Dendritic cell treated with granulocyte-macrophage colony-stimulating factor and Interleukin-4, amounts not matched to agents 40 ng/mL and 50 ng/mL, for 4 days (primary cell): Measurements from ENCODE around the gene CENPS.

Experiments
- H3K27ac Mint-ChIP-seq: one replicate; pipeline ENCODE4 v1.8.0; 2022; ENCODE audit warnings: mild to moderate bottlenecking, mixed read lengths
- H3K27me3 Mint-ChIP-seq: one replicate; pipeline ENCODE4 v1.8.0; 2022; ENCODE audit warnings: mild to moderate bottlenecking, mixed read lengths
- H3K36me3 Mint-ChIP-seq: one replicate; pipeline ENCODE4 v1.8.0; 2022; ENCODE audit warnings: low read depth, mixed read lengths
- H3K4me1 Mint-ChIP-seq: one replicate; pipeline ENCODE4 v1.8.0; 2022; ENCODE audit warnings: low read depth, mixed read lengths
- H3K4me3 Mint-ChIP-seq: one replicate; pipeline ENCODE4 v1.8.0; 2022; ENCODE audit warnings: mild to moderate bottlenecking, moderate library complexity, mixed read lengths
- H3K9me3 Mint-ChIP-seq: one replicate; pipeline ENCODE4 v1.8.0; 2022; ENCODE audit warnings: mixed read lengths
- intact Hi-C: fragments of 100-400 bp; cut with micrococcal nuclease; formaldehyde crosslinking; loops from one replicate; pipeline ENCODE4 v1.15.0; 2022

Gene CENPS

DNA sequence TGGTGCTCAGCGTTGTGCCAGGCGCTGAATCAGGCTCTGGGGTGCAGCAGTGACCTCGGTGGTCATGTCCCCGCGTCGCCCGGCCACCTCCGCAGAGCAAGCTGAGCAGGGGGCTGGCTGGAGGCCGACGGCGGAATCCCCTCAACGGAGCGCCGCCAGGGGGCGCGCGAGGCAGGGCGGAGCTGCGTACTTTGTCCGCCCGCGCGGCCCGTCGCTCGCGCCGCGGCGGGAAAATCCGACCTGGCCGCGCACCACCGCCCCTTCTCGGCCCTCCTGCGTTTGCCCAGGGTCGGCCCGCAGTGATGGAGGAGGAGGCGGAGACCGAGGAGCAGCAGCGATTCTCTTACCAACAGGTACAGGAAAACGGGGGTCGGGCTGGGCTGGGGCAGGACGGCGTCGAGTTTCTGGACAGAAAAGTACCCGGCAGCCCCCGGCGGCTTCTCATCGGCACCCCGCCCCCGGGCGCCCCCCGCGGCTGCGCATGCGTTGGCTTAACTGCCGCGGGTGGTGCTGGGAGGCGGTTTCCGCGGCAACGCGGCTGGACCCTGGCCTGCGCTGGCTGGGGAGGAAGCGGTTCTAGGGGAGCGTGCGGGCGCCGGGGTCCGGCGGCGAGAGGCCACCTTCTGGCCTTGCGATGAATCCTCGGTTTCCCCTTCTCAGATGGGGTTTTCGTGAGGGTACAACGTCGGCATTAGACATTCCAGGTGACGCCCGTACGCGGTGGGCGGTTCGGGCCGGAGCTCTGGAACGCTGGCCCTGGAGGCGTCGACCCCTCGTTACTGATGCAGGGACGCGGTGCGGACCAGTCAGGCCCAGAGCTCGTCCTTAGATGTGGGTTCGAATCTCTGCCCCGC lies at the start of gene CENPS:
TSS of gene CENPS (plus strand) at position 218 of the 854 bp plus-strand sequence. CDS start at position 303, 85 bp downstream.
- H3K9me3 Mint-ChIP-seq, result no peaks in the 10 kb centered on the region

DNA sequence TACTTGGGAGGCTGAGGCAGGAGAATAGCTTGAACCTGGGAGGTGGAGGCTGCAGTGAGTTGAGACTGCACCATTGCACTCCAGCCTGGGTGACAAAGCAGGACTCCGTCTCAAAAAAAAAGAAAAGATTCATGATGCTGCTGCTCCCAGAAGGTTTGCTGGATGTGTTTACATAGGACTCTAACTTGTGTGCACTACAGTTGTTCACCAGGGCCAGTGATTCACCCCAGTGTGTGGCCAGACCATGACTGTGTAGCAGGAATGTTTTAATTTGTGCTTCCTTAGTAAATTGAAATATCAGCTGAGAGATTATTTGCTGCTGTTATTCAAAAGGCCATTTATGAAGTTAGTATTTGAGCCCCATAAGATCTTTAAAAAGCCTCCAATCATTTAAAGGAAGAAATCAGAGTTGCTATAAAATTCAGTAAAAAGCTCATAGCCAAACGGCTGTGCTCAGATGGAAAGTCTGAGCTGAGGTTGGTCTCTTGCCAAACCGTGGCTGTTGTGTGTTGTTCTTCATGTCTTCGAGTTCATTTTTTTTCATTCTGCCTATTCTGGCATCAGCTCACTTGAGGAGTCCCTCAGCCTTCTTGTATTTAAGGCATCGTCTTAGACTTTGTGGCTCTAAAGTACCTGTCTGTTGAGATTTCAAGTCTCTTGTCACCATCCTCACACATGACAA lies 49.5 kb upstream of the CENPS start:
- H3K27ac Mint-ChIP-seq, result peak overlapping the region; percentile 45
- peaks cover 55% of the 10 kb centered on the region for H3K4me1 Mint-ChIP-seq
- H3K36me3 Mint-ChIP-seq, result peaks cover 79% of the 10 kb centered on the region
- H3K4me3 Mint-ChIP-seq, result no peak overlapping the region
- intact Hi-C loops, result no loop called here
- H3K9me3 Mint-ChIP-seq, result no peaks in the 10 kb centered on the region
- no peaks in the 10 kb centered on the region for H3K27me3 Mint-ChIP-seq

More for the DNA sequence above, at the start of gene CENPS:
- Mint-ChIP-seq H3K27me3 (no peaks in the 10 kb centered on the region), H3K4me3 (peak within 1 kb of the TSS; percentile 92), H3K36me3 (peaks cover 13% of the 10 kb centered on the region), H3K27ac (peak within 1 kb of the TSS; percentile 78), H3K4me1 (peaks cover 43% of the 10 kb centered on the region)
- intact Hi-C loops, result loop anchor here (1.0 kb wide), 1 partner anchor 64 kb away; no protein-coding TSS in a partner anchor

DNA sequence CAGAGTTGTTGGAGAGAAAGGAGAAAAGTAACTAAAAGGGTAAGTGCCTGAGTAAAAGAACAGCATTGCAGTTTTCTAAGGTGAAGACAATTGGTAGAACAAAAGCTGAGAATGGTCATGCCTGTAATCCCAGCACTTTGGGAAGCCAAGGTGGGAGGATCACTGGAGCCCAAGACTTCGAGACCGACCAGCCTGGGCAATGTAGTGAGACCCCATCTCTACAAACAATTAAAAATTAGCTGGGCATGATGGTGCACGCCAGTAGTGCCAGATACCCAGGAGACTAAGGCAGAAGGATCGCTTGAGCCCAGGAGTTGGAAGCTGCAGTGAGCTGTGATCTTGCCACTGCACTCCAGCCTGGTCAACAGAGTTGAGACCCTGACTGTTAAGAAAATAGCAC lies 46.6 kb upstream of the CENPS start:
- peaks cover 57% of the 10 kb centered on the region for H3K36me3 Mint-ChIP-seq
- H3K27me3 Mint-ChIP-seq, result no peaks in the 10 kb centered on the region
- H3K9me3 Mint-ChIP-seq, result no peaks in the 10 kb centered on the region
- intact Hi-C loops, result loop anchor here (2.0 kb wide), 1 partner anchor 17 kb away; no protein-coding TSS in a partner anchor
- H3K4me1 Mint-ChIP-seq, result peaks cover 46% of the 10 kb centered on the region
- no peak overlapping the region for H3K4me3 Mint-ChIP-seq
- no peak overlapping the region for H3K27ac Mint-ChIP-seq

DNA sequence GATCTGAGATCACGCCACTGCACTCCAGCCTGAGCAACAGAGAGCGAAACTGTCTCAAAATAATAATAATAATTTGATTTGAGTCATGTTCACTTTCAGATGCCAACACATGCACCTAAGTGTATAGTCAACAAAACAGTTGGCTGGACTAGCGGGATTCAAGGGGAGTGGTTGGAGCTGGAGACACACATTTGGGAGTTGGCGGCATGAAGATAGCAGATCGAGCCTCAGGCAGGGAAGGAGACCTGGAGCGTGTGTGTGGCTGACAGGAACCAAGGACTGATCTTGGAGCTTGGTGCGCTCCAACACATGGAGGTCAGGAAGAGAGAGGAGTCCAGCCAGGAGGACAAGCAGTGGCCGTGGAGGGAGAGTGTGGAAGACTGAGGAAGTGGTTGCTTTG lies 46.0 kb upstream of the CENPS start:
- Mint-ChIP-seq H3K36me3 (peaks cover 51% of the 10 kb centered on the region), H3K4me1 (peaks cover 45% of the 10 kb centered on the region), H3K4me3 (no peak overlapping the region), H3K27ac (peak overlapping the region; percentile 38), H3K27me3 (no peaks in the 10 kb centered on the region), H3K9me3 (no peaks in the 10 kb centered on the region)
- intact Hi-C loops, result loop anchor here (2.0 kb wide), 1 partner anchor 17 kb away; no protein-coding TSS in a partner anchor

DNA sequence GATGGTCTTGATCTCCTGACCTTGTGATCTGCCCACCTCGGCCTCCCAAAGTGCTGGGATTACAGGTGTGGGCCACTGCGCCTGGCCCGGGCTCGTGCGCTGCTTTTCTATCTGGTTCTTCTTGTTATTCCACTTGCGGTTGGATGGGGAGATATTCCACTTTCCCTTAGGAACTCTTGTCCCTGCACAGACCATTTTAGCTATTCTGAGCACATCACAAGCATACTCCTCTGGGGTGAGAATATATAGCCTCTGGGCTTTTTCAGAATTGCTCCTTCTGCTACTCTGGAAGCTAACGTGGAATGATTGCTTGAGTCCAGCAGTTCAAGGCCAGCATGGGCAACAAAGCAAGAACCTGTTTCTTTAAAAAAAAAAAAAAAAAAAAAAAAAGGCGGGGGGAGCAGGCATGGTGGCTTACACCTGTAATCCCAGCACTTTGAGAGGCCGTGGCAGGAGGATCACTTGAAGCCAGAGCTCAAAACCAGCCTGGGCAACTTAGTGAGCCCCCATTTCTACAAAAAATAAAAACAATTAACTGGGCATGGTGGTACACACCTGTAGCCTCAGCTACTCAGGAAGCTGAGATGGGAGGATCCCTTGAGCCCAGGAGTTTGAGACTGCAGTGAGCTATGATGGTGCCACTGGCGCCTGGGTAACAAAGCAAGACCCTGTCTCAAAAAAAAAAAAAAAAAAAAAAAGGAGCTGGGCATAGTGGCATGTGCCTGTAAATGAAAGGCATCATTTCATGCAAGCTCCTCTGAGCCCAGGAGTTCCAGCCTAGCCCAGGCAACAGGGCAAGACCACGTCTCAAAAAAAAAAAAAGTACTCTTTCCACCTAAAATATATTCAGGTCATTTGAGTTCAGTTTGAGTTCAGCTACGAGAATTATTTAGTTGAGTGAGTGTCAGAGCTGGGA lies 43.2 kb upstream of the CENPS start:
- no peaks in the 10 kb centered on the region for H3K9me3 Mint-ChIP-seq
- no peaks in the 10 kb centered on the region for H3K27me3 Mint-ChIP-seq
- peaks cover 41% of the 10 kb centered on the region for H3K4me1 Mint-ChIP-seq
- peak overlapping the region; percentile 51 for H3K4me3 Mint-ChIP-seq
- peak overlapping the region; percentile 90 for H3K27ac Mint-ChIP-seq
- intact Hi-C loops, result no loop called here
- peaks cover 42% of the 10 kb centered on the region for H3K36me3 Mint-ChIP-seq

DNA sequence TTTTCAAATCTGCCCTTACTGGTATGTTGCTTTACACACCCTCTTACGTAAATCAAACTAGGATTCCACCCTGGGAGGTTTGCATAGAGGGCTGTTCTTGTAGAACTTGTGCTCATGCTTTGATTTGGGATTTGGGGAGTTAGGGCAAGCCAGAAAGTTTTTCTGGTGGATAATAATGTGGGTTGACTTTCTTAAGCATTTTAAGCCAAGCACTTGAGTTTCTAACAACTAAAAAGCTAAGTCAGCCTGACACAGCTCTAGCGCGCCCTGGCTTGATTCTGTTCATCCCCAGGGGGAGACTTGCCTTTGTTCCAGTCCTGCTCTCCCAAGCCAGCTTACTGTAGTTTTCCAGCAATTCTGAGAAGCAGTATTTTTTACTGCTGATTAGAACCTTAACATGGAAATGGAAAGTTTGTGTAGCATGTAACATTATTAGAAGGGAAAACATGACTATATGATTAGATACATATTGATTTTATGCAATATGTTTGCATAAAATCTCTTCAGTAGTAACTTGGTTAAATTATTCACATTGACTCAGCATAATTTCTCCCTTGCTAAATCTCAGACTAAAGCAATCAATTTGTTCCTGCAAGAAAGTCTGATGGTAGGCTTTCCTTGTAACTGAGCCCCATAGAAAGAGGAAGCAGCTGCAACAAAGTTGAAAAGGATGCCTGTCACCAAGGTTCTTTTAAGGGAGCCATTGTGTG lies 42.4 kb upstream of the CENPS start:
- Mint-ChIP-seq H3K4me1 (peaks cover 41% of the 10 kb centered on the region), H3K27me3 (no peaks in the 10 kb centered on the region), H3K27ac (peak overlapping the region; percentile 90), H3K9me3 (no peaks in the 10 kb centered on the region), H3K36me3 (peaks cover 35% of the 10 kb centered on the region), H3K4me3 (peak overlapping the region; percentile 51)
- intact Hi-C loops, result loop anchor here (1.0 kb wide), 2 partner anchors 10 kb away; no protein-coding TSS in a partner anchor

DNA sequence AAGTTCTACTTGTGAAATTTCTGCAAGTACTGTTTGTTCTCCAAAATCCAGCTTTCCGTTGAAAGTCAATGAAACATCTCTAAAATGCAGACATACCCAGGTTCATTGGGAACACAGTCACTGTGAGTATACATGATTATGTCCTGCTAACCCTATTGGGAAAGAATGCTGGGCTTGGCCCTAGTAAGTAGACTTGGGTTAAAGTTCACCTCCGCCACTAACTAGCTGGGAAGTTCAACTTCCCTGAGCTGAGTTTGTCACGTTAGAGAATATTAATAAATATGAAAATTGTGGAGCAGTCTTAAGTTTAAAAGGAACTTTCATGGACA lies 41.9 kb upstream of the CENPS start:
- Mint-ChIP-seq H3K4me3 (peak overlapping the region; percentile 66), H3K9me3 (no peaks in the 10 kb centered on the region), H3K36me3 (peaks cover 30% of the 10 kb centered on the region), H3K27me3 (no peaks in the 10 kb centered on the region), H3K27ac (peak overlapping the region; percentile 90), H3K4me1 (peaks cover 41% of the 10 kb centered on the region)
- intact Hi-C loops, result loop anchor here (1.0 kb wide), 2 partner anchors 10 kb away; no protein-coding TSS in a partner anchor

DNA sequence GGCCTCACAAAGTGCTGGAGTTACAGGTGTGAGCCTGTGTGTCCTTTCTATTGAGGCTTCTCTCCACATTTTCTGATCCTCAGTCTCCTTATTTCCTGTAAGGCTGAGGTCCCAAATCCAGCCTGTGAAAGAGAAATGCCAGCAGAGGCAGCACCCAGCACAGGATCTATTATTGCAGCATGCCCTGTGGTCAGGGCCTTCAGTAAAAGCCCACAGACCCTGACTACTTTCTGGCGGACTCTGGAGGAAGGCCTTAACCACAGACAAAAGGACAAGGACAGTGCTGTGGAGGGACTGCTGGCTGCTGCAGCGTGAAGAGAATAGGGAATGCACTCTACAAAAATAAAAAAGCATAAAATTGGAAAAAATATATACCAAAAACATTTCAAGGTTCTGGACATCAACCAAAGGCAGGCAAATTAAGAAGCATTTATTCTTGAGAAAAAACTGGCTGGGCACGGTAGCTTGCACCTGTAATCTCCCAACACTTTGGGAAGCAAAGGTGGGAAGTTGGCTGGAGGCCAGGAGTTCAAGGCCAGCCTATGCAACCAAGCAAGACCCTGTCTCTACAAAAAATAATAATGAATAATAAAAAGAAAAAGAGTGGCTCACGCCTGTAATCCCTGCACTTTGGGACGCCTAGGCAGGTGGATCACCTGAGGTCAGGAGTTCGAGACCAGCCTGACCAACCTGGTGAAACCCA lies 40.8 kb upstream of the CENPS start:
- H3K4me1 Mint-ChIP-seq, result peaks cover 37% of the 10 kb centered on the region
- peak overlapping the region; percentile 90 for H3K27ac Mint-ChIP-seq
- intact Hi-C loops, result no loop called here
- no peaks in the 10 kb centered on the region for H3K27me3 Mint-ChIP-seq
- peaks cover 7% of the 10 kb centered on the region for H3K9me3 Mint-ChIP-seq
- H3K4me3 Mint-ChIP-seq, result no peak overlapping the region
- H3K36me3 Mint-ChIP-seq, result peaks cover 20% of the 10 kb centered on the region

DNA sequence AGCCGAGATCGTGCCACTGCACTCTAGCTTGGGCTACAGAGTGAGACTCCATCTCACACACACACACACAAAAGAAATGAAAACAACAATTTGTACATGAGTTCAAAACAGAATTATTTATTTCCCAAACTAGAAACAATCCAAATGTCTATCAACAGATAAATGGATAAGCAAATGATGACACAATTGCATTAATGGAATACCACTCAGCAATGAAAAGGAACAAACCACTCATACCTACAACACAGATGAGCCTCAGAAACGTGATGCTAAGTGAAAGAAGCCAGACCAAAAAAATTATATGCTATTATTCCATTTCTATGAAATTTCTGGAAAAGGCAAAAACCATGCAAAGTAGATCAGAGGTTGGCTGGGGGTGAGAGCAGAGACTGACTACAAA lies 33.4 kb upstream of the CENPS start:
- Mint-ChIP-seq H3K9me3 (peaks cover 8% of the 10 kb centered on the region), H3K4me1 (peaks cover 26% of the 10 kb centered on the region), H3K4me3 (no peak overlapping the region), H3K36me3 (peaks cover 38% of the 10 kb centered on the region), H3K27me3 (no peaks in the 10 kb centered on the region), H3K27ac (no peak overlapping the region)
- intact Hi-C loops, result no loop called here

DNA sequence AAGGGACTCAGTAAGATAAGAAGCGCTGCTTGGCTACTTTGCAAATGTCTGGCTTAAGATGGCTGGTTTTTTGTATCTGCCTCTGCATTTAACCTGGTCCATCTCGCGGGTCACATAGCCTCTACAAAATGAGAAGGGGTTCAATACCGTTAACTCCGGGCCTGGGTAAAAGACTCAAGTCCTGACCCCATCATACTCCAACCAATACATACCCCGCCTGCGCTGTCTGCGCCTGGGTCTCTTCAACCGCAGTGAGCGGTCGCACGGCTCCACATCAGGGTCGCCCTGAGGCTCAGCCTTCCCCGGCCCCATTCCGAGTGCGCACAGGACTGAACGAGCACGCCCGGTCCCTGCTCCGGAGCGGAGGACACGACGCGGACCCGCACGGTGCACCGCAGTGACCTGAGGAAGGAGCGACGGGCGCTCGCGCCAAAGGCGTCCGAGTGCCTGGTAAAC lies 31.9 kb upstream of the CENPS start:
- Mint-ChIP-seq H3K9me3 (peaks cover 8% of the 10 kb centered on the region), H3K27ac (peak overlapping the region; percentile 89), H3K27me3 (no peaks in the 10 kb centered on the region), H3K36me3 (peaks cover 49% of the 10 kb centered on the region), H3K4me3 (peak overlapping the region; percentile 84), H3K4me1 (peaks cover 35% of the 10 kb centered on the region)
- intact Hi-C loops, result loop anchor here (1.0 kb wide), 1 partner anchor 10 kb away; no protein-coding TSS in a partner anchor

DNA sequence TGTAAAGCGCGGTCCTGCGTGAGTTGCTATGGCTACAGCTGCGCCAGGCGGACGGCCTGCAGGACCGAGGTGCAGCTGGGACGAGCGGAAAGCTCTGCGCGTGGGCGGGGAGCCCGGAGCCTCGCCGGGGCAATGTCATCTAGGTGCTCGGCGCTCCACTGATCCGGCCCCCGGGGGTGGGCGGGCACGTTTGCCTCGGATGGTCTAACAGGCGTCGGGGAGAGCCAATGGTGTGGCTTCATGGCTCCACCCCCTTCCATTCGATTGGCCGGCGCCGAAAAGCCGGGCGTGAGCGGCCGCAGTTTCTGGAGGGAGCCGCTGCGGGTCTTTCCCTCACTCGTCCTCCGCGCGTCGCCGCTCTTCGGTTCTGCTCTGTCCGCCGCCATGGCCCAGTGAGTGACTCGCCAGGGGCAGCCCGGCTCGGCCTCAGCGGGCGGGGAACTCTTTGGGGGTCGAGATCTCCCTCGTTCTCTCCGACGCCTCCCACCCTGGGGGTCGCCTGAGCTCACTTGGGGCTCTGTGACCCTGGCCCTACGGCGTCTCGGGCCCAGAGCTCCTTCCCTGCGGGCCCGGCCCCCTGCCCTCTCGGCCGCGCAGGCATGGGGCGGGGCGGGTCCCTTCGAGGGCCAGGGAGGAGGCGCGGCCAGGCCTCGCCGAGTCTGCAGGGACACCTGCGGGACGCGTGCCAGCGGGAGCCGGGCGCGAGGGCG lies 31.3 kb upstream of the CENPS start, which contains the start of gene PGD:
TSS of gene PGD (plus strand) at position 331 of the 710 bp plus-strand sequence. CDS start at position 385, 54 bp downstream.
- Mint-ChIP-seq H3K27me3 (no peaks in the 10 kb centered on the region), H3K4me1 (peaks cover 40% of the 10 kb centered on the region), H3K4me3 (peak within 1 kb of the TSS; percentile 84), H3K36me3 (peaks cover 55% of the 10 kb centered on the region), H3K9me3 (peaks cover 6% of the 10 kb centered on the region), H3K27ac (peak within 1 kb of the TSS; percentile 89)
- intact Hi-C loops, result loop anchor here (1.0 kb wide), 1 partner anchor 11 kb away; no protein-coding TSS in a partner anchor

DNA sequence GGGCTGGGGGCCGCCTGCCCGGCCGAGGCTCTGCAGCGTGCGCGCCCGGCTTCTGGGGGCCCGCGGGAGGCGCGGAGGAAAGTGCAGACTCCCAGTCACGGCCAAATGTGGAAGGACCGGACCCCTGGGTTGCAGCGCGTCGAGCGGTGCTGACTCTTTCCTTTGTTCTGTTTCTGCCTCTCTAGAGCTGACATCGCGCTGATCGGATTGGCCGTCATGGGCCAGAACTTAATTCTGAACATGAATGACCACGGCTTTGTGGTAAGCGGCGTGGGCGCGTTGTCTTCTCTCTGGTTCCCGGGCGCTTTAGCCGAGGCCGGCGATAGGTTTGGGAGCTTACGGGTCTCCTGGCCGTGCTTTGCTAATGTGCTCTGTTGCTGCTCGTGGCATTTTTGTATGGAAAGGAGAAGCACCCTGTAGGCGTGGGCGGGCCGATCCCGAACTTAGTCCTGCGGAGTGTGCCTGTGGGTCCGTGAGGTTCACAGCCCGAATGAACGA lies 30.7 kb upstream of the CENPS start:
- Mint-ChIP-seq H3K4me3 (peak overlapping the region; percentile 84), H3K36me3 (peaks cover 61% of the 10 kb centered on the region), H3K4me1 (peaks cover 45% of the 10 kb centered on the region), H3K9me3 (no peaks in the 10 kb centered on the region), H3K27me3 (no peaks in the 10 kb centered on the region), H3K27ac (peak overlapping the region; percentile 89)
- intact Hi-C loops, result no loop called here
